Dendritic cell treated with granulocyte-macrophage colony-stimulating factor and Interleukin-4, amounts not matched to agents 40 ng/mL and 50 ng/mL, for 4 days (primary cell): ENCODE measurements around the gene SLC35D2.
"Not testable (repeated sequence)": the region's sequence is repeated elsewhere in the genome, so short reads cannot be mapped to it uniquely, and the experiment has no call there.

Experiments
- H3K27ac Mint-ChIP-seq: one replicate; pipeline ENCODE4 v1.8.0; 2022; ENCODE audit warnings: mild to moderate bottlenecking, mixed read lengths
- H3K27me3 Mint-ChIP-seq: one replicate; pipeline ENCODE4 v1.8.0; 2022; ENCODE audit warnings: mild to moderate bottlenecking, mixed read lengths
- H3K36me3 Mint-ChIP-seq: one replicate; pipeline ENCODE4 v1.8.0; 2022; ENCODE audit warnings: low read depth, mixed read lengths
- H3K4me1 Mint-ChIP-seq: one replicate; pipeline ENCODE4 v1.8.0; 2022; ENCODE audit warnings: low read depth, mixed read lengths
- H3K4me3 Mint-ChIP-seq: one replicate; pipeline ENCODE4 v1.8.0; 2022; ENCODE audit warnings: mild to moderate bottlenecking, moderate library complexity, mixed read lengths
- H3K9me3 Mint-ChIP-seq: one replicate; pipeline ENCODE4 v1.8.0; 2022; ENCODE audit warnings: mixed read lengths
- intact Hi-C: fragments of 100-400 bp; cut with micrococcal nuclease; formaldehyde crosslinking; loops from one replicate; pipeline ENCODE4 v1.15.0; 2022

The SLC35D2 gene

DNA sequence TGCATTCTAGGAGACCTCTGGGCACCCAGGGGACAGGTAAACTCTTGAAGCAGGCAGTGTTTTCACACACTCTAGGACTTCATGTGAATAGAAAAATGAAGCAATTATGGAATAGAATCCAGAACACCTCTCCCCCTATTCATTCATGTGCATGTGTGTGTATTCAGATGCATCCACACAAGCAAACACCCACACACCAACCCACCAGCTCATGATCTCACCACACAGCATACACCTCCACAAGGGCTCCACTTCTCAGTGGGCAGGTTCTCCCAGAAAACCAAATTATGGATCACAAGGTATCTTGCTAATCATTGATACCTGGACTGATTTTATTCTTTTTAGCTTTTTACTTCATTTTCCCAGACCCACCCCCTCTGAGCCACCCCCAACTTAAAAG lies 60.3 kb downstream of the SLC35D2 start:
- no peaks in the 10 kb centered on the region for H3K9me3 Mint-ChIP-seq
- H3K4me1 Mint-ChIP-seq, result peaks cover 12% of the 10 kb centered on the region
- H3K36me3 Mint-ChIP-seq, result peaks cover 54% of the 10 kb centered on the region
- H3K27me3 Mint-ChIP-seq, result no peaks in the 10 kb centered on the region
- intact Hi-C loops, result no loop called here
- no peak overlapping the region for H3K4me3 Mint-ChIP-seq
- no peak overlapping the region for H3K27ac Mint-ChIP-seq

DNA sequence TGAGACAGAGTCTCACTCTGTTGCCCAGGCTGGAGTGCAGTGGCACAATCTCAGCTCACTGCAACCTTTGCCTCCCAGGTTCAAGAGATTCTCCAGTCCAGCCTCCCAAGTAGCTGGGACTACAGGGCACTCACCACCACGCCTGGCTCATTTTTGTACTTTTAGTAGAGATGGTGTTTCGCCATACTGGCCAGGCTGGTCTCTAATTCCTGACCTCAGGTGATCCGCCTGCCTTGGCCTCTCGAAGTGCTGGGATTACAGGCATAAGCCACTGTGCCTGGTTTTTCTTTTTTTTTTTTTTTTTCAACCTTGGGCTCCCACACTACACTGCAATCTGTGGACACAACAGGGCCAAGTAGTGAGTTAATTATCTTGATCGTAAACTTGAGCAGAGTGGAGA lies 60.8 kb downstream of the SLC35D2 start:
- intact Hi-C loops, H3K27me3 Mint-ChIP-seq, H3K4me3 Mint-ChIP-seq, H3K9me3 Mint-ChIP-seq, H3K27ac Mint-ChIP-seq: not testable (repeated sequence)
- Mint-ChIP-seq H3K36me3 (peaks cover 53% of the 10 kb centered on the region), H3K4me1 (peaks cover 12% of the 10 kb centered on the region)

DNA sequence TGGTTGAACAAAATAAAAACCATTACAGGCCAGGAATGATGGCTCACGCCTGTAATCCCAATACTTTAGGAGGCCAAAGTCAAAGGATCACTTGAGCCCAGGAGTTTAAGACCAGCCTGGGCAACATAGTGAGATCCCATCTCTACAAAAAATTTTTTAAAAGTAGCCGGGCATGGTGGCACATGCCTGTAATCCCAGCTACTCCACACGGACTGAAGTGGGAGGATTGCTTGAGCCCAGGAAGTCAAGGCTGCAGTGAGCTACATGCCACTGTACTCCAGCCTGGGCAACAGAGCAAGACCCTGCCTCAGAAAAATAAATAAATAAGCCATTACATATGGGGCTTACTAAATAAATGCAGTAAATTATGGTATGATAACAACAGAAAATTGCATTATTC lies 61.3 kb downstream of the SLC35D2 start:
- peaks cover 15% of the 10 kb centered on the region for H3K4me1 Mint-ChIP-seq
- H3K36me3 Mint-ChIP-seq, result peaks cover 55% of the 10 kb centered on the region
- H3K27ac Mint-ChIP-seq, H3K27me3 Mint-ChIP-seq, intact Hi-C loops, H3K9me3 Mint-ChIP-seq, H3K4me3 Mint-ChIP-seq: not testable (repeated sequence)

DNA sequence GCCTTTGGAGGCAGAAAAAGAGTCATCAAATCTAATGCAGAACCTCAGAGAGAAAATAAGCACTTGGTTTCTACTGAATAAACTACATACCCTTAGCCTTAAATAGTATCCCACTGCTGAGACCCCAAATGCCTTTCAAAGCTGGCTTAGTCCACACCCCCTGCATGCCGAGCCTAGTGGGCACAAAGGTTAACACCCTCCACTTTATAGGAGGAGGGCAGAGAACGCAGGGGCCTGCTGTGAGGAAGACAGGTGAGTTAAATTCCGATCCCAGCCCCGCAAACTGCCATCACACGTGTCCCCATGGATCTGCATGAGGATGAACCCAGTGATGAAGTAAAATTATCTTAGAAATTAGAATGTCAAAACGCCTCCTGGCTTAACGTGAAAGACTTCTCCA lies 62.0 kb downstream of the SLC35D2 start:
- Mint-ChIP-seq H3K27ac (no peak overlapping the region), H3K4me3 (no peak overlapping the region), H3K4me1 (peaks cover 17% of the 10 kb centered on the region), H3K9me3 (no peaks in the 10 kb centered on the region), H3K27me3 (no peaks in the 10 kb centered on the region), H3K36me3 (peaks cover 54% of the 10 kb centered on the region)
- intact Hi-C loops, result no loop called here

DNA sequence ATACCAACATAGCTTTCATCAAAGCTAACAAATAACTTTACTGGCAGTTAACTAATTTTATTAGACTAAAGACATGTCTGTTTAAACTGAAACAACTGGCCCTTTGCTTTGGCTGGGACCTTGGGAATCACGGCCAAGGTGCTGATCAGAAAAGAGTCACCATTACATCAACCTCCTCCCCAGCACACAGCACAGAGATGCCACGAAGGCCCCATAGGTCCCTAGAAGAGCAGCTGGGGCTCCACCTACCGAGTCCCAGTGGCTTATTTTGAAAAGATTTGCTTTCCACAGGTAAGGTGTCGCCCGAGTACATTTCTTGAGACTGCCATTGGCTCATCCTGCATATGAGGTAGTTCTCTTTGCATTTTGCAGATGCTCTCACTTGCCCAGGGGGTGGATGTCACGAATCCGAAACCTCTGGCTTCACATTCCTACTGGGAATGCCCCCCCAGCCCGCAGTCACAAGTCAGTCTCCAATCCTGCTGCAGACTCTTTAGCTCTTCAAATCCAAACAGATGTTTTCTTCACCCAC lies 62.7 kb downstream of the SLC35D2 start:
- Mint-ChIP-seq H3K27me3 (no peaks in the 10 kb centered on the region), H3K36me3 (peaks cover 54% of the 10 kb centered on the region), H3K4me3 (no peak overlapping the region), H3K4me1 (peaks cover 17% of the 10 kb centered on the region), H3K9me3 (no peaks in the 10 kb centered on the region), H3K27ac (no peak overlapping the region)
- intact Hi-C loops, result no loop called here

DNA sequence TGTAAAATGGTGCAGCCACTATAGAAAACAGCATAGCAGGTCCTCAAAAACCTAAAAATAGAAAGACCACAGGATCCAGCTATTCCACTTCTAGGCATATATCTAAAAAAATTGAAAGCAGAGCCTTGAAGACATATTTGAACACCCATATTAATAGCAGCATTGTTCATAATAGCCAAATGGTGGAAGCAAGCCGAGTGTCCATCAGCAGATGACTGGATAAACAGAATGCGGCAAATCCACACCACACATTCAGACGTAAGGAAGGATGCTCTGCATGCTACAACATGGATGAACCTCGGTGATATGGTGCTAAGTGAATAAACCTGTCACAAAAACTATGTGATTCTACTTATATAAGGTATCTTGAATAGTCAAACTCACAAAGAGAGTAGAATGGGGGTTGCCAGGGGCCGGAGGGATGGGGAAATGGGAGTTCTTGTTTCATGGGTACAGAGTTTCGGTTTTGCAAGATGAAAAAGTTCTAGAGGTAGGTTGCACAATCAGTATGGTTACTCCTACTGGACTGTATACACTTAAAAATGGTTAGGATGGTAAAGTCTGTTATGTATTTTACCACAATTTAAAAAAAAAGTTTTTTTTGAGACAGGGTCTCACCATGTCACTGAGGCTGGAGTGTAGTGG lies 64.5 kb downstream of the SLC35D2 start:
- Mint-ChIP-seq H3K4me1 (peaks cover 17% of the 10 kb centered on the region), H3K9me3 (no peaks in the 10 kb centered on the region), H3K27ac (no peak overlapping the region), H3K4me3 (no peak overlapping the region), H3K27me3 (no peaks in the 10 kb centered on the region), H3K36me3 (peaks cover 43% of the 10 kb centered on the region)
- intact Hi-C loops, result loop anchor here (5.0 kb wide), 1 partner anchor 87 kb away; no protein-coding TSS in a partner anchor

DNA sequence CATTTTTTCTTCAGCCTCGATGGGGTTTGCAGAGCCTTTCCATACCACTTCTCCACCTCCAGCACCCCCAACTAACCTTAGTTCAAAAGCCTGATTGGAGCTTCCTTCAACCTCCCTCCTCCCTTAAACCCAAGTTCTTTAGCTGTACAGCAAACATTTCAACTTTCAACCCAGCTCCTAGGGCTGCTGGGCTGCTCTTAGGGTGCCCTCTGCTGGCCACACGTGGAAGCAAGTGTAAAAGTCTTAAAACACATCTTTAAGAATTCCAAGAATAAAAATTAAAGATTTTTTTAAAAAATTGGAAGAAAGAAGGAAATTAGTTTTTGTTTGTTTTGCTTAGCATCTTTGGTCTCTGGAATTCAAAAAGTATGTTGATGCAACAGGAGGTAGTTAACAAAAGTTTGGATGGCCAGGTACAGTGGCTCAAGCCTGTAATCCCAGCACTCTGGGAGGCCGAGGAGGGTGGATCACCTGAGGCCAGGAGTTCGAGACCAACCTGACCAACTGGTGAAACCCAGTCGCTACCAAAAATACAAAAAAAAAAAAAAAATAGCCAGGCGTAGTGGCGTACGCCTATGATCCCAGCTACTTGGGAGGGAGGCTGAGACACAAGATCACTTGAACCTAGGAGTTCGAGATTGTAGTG lies 66.1 kb downstream of the SLC35D2 start:
- Mint-ChIP-seq H3K4me1 (peaks cover 17% of the 10 kb centered on the region), H3K36me3 (peaks cover 40% of the 10 kb centered on the region), H3K9me3 (peaks cover 16% of the 10 kb centered on the region), H3K27me3 (no peaks in the 10 kb centered on the region), H3K4me3 (no peak overlapping the region), H3K27ac (no peak overlapping the region)
- intact Hi-C loops, result loop anchor here (5.0 kb wide), 1 partner anchor 85 kb away; no protein-coding TSS in a partner anchor

DNA sequence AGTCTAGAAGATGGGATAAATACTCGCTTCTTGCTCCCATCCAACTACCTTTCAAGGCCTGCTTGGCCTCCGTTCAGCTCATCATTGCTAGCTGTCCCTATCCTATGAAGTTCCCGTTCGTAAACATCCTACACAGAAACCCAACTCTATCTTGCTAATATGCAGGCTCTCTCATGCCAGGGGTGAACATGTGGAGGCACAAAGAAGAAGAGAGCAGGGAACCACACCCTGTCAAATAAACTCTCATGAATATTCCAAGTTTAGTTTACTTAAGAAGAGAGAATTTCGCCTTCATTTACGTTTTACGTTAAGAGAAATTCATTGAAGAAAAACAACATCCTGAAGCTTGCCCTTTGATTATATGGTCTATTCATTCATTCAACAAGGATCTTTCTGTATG lies 73.7 kb downstream of the SLC35D2 start:
- Mint-ChIP-seq H3K4me3 (no peak overlapping the region), H3K27me3 (peaks cover 8% of the 10 kb centered on the region), H3K9me3 (peaks cover 35% of the 10 kb centered on the region), H3K36me3 (peaks cover 8% of the 10 kb centered on the region), H3K27ac (no peak overlapping the region), H3K4me1 (no peaks in the 10 kb centered on the region)
- intact Hi-C loops, result no loop called here

DNA sequence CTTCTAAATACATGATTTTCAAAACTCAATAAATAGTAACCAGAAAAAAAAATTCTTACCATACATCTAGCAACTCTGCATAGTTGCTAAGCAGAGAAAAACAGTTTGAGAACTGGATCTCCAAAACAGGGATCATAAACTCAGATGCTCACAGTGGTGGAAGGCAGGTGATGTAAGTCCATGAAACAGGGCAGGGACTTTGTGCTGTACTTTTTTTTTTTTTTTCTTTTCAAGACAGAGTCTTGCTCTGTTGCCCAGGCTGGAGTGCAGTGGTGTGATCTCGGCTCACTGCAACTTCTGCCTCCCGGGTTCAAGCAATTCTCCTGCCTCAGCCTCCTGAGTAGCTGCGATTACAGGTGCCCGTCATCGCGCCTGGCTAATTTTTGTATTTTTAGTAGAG lies 76.6 kb downstream of the SLC35D2 start:
- H3K27ac Mint-ChIP-seq, H3K27me3 Mint-ChIP-seq, H3K36me3 Mint-ChIP-seq, H3K4me1 Mint-ChIP-seq, H3K4me3 Mint-ChIP-seq, intact Hi-C loops: not testable (repeated sequence)
- peaks cover 15% of the 10 kb centered on the region for H3K9me3 Mint-ChIP-seq

DNA sequence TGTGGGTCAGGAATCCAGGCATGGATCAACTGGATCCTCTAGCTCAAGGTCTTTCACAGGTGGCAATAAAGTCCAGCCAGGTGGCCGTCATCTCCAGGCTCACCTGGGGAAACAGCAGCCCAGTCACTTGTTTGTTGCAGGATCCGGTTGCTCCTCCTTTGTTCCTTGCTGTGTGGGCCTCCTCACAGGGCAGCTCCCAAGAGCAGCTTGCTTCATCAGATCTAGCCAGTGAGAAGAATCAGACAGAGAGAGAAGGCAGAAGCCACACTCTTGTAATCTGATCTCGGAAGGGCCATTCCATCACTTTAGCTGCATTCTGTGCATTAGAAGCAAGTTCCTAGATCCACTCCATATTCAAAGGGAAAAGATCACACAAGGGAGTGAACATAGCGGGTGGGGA lies 78.3 kb downstream of the SLC35D2 start:
- intact Hi-C loops, result no loop called here
- no peak overlapping the region for H3K27ac Mint-ChIP-seq
- H3K4me1 Mint-ChIP-seq, result no peaks in the 10 kb centered on the region
- H3K36me3 Mint-ChIP-seq, result no peaks in the 10 kb centered on the region
- H3K9me3 Mint-ChIP-seq, result no peaks in the 10 kb centered on the region
- no peak overlapping the region for H3K4me3 Mint-ChIP-seq
- peaks cover 8% of the 10 kb centered on the region for H3K27me3 Mint-ChIP-seq

DNA sequence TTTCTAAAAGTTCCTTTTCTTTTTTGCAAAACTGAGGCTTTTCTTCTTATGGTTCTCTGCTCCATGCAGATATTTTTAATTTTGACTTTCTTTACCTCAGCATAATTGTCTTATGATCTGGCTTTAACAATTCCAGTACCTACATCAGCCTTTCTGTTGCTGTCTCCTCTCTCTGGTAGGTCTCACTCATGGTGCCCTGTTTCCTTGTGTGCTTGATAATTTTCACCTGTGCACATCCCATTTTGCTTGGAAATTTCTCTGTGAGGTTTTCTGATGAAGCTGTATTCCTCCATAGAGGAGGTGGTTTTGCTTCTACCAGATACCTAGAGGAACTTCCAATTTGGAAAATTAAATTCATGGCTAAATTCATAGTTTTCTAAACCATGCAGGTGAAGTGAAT lies 79.3 kb downstream of the SLC35D2 start:
- no peak overlapping the region for H3K4me3 Mint-ChIP-seq
- H3K9me3 Mint-ChIP-seq, result no peaks in the 10 kb centered on the region
- peaks cover 5% of the 10 kb centered on the region for H3K27me3 Mint-ChIP-seq
- intact Hi-C loops, result no loop called here
- H3K4me1 Mint-ChIP-seq, result no peaks in the 10 kb centered on the region
- H3K27ac Mint-ChIP-seq, result no peak overlapping the region
- H3K36me3 Mint-ChIP-seq, result no peaks in the 10 kb centered on the region

DNA sequence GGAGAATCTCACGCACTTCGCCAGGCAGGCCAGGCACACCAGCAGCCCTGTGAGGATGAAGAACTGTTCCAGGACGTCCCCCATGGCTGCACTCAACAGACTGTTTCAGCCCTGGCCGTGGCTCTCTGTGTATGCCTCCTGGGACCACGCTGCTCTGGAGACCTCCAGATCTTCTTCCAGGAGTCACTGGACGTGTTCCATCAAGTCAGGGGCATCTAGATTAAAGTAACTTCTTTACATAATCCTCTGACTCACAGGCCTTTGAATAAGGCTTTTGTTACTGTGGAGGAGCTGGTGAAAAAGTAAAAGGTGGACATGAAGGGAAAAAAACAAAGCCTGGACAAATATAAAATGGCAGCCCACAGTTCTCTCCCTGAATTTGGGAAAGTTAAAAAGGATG lies 81.5 kb downstream of the SLC35D2 start, which contains the start of gene HSD17B3:
HSD17B3 (minus strand) TSS at position 156 of the 400 bp plus-strand sequence; CDS start at position 84, 72 bp downstream.
- no peak within 1 kb of the TSS for H3K4me3 Mint-ChIP-seq
- intact Hi-C loops, result no loop called here
- H3K27ac Mint-ChIP-seq, result no peak within 1 kb of the TSS
- H3K4me1 Mint-ChIP-seq, result no peaks in the 10 kb centered on the region
- peaks cover 3% of the 10 kb centered on the region for H3K27me3 Mint-ChIP-seq
- no peaks in the 10 kb centered on the region for H3K36me3 Mint-ChIP-seq
- no peaks in the 10 kb centered on the region for H3K9me3 Mint-ChIP-seq

DNA sequence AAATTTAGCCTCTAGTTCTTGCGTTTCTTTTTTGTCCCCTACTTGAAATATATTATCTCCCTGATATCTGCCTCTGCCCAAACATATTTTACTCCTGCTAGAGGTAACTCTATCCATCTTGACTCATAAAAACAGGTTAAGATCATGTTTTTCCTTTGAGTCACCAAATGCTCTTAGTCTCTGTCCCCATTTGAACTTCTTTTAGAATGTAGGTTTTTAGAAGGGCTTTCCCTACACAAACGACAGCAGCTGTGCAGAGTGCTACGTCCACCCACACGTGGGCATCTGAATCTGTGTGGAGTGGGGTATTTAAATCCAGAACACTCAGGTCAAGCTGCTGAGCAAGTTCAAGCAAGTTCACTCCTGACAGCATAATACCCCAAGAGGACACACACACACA lies 83.7 kb downstream of the SLC35D2 start:
- Mint-ChIP-seq H3K36me3 (no peaks in the 10 kb centered on the region), H3K9me3 (no peaks in the 10 kb centered on the region)
- intact Hi-C loops, result no loop called here

DNA sequence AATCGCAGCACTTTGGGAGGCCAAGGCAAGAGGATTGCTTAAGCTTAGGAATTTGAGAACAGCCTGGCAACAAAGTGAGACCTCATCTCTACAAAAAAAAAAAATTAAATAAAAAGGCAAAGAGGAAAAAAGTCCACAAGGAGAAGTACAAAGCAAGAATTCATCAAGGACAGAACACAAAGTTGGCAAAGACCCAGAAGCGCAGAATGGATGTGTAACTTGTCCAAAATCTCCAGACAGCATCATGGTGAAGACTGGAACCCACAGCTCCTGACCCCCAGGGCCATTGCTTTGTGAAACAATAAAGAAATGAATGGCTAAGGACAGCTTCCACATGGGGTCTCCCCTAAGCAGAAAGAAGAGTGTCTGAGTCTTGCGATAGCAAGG lies 89.4 kb downstream of the SLC35D2 start:
- Mint-ChIP-seq H3K4me1 (no peaks in the 10 kb centered on the region), H3K9me3 (no peaks in the 10 kb centered on the region), H3K27me3 (peaks cover 6% of the 10 kb centered on the region), H3K36me3 (no peaks in the 10 kb centered on the region), H3K27ac (no peak overlapping the region), H3K4me3 (no peak overlapping the region)
- intact Hi-C loops, result no loop called here

More for the DNA sequence above, 83.7 kb downstream of the SLC35D2 start:
- Mint-ChIP-seq H3K4me1 (no peaks in the 10 kb centered on the region), H3K27ac (no peak overlapping the region), H3K4me3 (no peak overlapping the region), H3K27me3 (peaks cover 5% of the 10 kb centered on the region)
